H9 (cell line): ENCODE data around the gene MAPK14. TPM values are rescaled to one million over a fixed set of nuclear protein-coding genes. Genes with fewer than 3 reads are reported as not detected.

Experiments
- DNase-seq: peaks from one replicate; pipeline ENCODE4 v3.0.0-alpha.2; 2017
- H2AFZ ChIP-seq: one replicate; pipeline ENCODE4 v1.6.1; 2013; ENCODE audit warnings: mild to moderate bottlenecking, low read length, control low read depth, moderate library complexity
- H2AK5ac ChIP-seq: 2 replicates; pipeline ENCODE4 v1.6.1; 2013; ENCODE audit warnings: low read length, control low read depth, mixed read lengths; ENCODE audit not compliant: insufficient read length
- H2BK120ac ChIP-seq: one replicate; pipeline ENCODE4 v1.6.1; 2013; ENCODE audit warnings: low read depth, mild to moderate bottlenecking, low read length, control low read depth, inconsistent platforms; ENCODE audit not compliant: poor library complexity, severe bottlenecking
- H2BK12ac ChIP-seq: 2 replicates; pipeline ENCODE4 v1.6.1; 2013; ENCODE audit warnings: low read length, control low read depth, mixed read lengths, low read depth; ENCODE audit not compliant: insufficient read length
- H2BK15ac ChIP-seq: 2 replicates; pipeline ENCODE4 v1.6.1; 2013; ENCODE audit warnings: low read depth, low read length, control low read depth
- H2BK20ac ChIP-seq: one replicate; pipeline ENCODE4 v1.6.1; 2013; ENCODE audit warnings: low read depth, mild to moderate bottlenecking, low read length, control low read depth, inconsistent platforms; ENCODE audit not compliant: poor library complexity, severe bottlenecking
- H2BK5ac ChIP-seq: 2 replicates; pipeline ENCODE4 v1.6.1; 2013; ENCODE audit warnings: low read length, control low read depth, mixed read lengths; ENCODE audit not compliant: insufficient read length
- H3K14ac ChIP-seq: 2 replicates; pipeline ENCODE4 v1.6.1; 2013; ENCODE audit warnings: low read length, control low read depth; ENCODE audit not compliant: insufficient read depth
- H3K18ac ChIP-seq: 2 replicates; pipeline ENCODE4 v1.6.1; 2013; ENCODE audit warnings: low read depth, mild to moderate bottlenecking, mixed read lengths, low read length, control low read depth; ENCODE audit not compliant: insufficient read length
- H3K23ac ChIP-seq: 2 replicates; pipeline ENCODE4 v1.6.1; 2013; ENCODE audit warnings: low read length, control low read depth, mixed read lengths, low read depth; ENCODE audit not compliant: insufficient read length
- H3K23me2 ChIP-seq: 2 replicates; pipeline ENCODE4 v1.6.1; 2013; ENCODE audit warnings: low read depth, mild to moderate bottlenecking, mixed read lengths, low read length, control low read depth; ENCODE audit not compliant: insufficient read length, poor library complexity, severe bottlenecking
- H3K27ac ChIP-seq: 2 replicates; pipeline ENCODE4 v1.5.1; 2013; ENCODE audit warnings: low read length, control low read depth, mixed read lengths, low read depth; ENCODE audit not compliant: insufficient read length
- H3K27me3 ChIP-seq: 2 replicates; pipeline ENCODE4 v1.6.1; 2013; ENCODE audit warnings: low read length, control low read depth, inconsistent platforms; ENCODE audit not compliant: insufficient read depth
- H3K4ac ChIP-seq: 2 replicates; pipeline ENCODE4 v1.6.1; 2013; ENCODE audit warnings: low read depth, mild to moderate bottlenecking, control low read depth, inconsistent platforms, low read length, moderate library complexity
- H3K4me1 ChIP-seq: 2 replicates; pipeline ENCODE4 v1.6.1; 2013; ENCODE audit warnings: low read length, control low read depth, inconsistent platforms; ENCODE audit not compliant: insufficient read depth
- H3K4me2 ChIP-seq: 2 replicates; pipeline ENCODE4 v1.6.1; 2013; ENCODE audit warnings: low read length, control low read depth, mixed read lengths; ENCODE audit not compliant: insufficient read length, insufficient read depth
- H3K56ac ChIP-seq: 2 replicates; pipeline ENCODE4 v1.6.1; 2013; ENCODE audit warnings: low read depth, mild to moderate bottlenecking, mixed read lengths, low read length, control low read depth; ENCODE audit not compliant: insufficient read length
- H3K79me1 ChIP-seq: 2 replicates; pipeline ENCODE4 v1.6.1; 2013; ENCODE audit warnings: low read depth, mild to moderate bottlenecking, moderate library complexity, low read length, control low read depth, inconsistent platforms; ENCODE audit not compliant: insufficient read depth, poor library complexity, severe bottlenecking
- H3K79me2 ChIP-seq: 2 replicates; pipeline ENCODE4 v1.6.1; 2013; ENCODE audit warnings: low read length, control low read depth, inconsistent platforms; ENCODE audit not compliant: insufficient read depth
- H3K9ac ChIP-seq: 2 replicates; pipeline ENCODE4 v1.6.1; 2013; ENCODE audit warnings: low read length, control low read depth, mixed read lengths; ENCODE audit not compliant: insufficient read length; ENCODE audit errors: extremely low read depth
- H3K9me3 ChIP-seq: one replicate; pipeline ENCODE4 v1.6.1; 2013; ENCODE audit warnings: low read depth, low read length, inconsistent platforms; ENCODE audit not compliant: control insufficient read depth
- H3T11ph ChIP-seq: one replicate; pipeline ENCODE4 v1.6.1; 2013; ENCODE audit warnings: mild to moderate bottlenecking, low read length, control low read depth, inconsistent platforms
- H4K20me1 ChIP-seq: one replicate; pipeline ENCODE4 v1.6.1; 2013; ENCODE audit not compliant: control insufficient read depth, insufficient read length, insufficient read depth
- H4K5ac ChIP-seq: 2 replicates; pipeline ENCODE4 v1.6.1; 2013; ENCODE audit warnings: low read depth, mild to moderate bottlenecking, mixed read lengths, low read length, control low read depth; ENCODE audit not compliant: insufficient read length
- H4K8ac ChIP-seq: replicated peaks from 2 replicates; pipeline ENCODE4 v1.6.1; 2013; ENCODE audit warnings: low read length, control low read depth, mixed read lengths, low read depth; ENCODE audit not compliant: insufficient read length
- H4K91ac ChIP-seq: 2 replicates; pipeline ENCODE4 v1.6.1; 2013; ENCODE audit warnings: low read depth, mild to moderate bottlenecking, moderate library complexity, mixed read lengths, low read length, control low read depth; ENCODE audit not compliant: insufficient read length
- H3K27ac Mint-ChIP-seq, 3 experiments: 2 replicates in 2 of 3; 3 replicates in 1 of 3; pipeline ENCODE4 v1.8.0; 2020 to 2021; ENCODE audit warnings: mixed read lengths in 3 of 3, mild to moderate bottlenecking in 1 of 3, moderate library complexity in 1 of 3
- H3K27me3 Mint-ChIP-seq: 2 replicates; pipeline ENCODE4 v1.8.0; 2021; ENCODE audit warnings: low read depth, mild to moderate bottlenecking, moderate library complexity, mixed read lengths
- H3K36me3 Mint-ChIP-seq, 3 experiments: 2 replicates in 2 of 3; 3 replicates in 1 of 3; pipeline ENCODE4 v1.8.0; 2020 to 2021; ENCODE audit warnings: low read depth in 3 of 3, mixed read lengths in 3 of 3; ENCODE audit not compliant: insufficient read depth in 1 of 3
- H3K4me1 Mint-ChIP-seq, 2 experiments: 2 replicates each; pipeline ENCODE4 v1.8.0; 2020; ENCODE audit warnings: mixed read lengths in 2 of 2
- H3K4me3 Mint-ChIP-seq, 2 experiments: 2 replicates in 1 of 2; 3 replicates in 1 of 2; pipeline ENCODE4 v1.8.0; 2020 to 2021; ENCODE audit warnings: mild to moderate bottlenecking in 2 of 2, mixed read lengths in 2 of 2, moderate library complexity in 1 of 2
- H3K9me3 Mint-ChIP-seq, 2 experiments: 2 replicates in 1 of 2; 3 replicates in 1 of 2; pipeline ENCODE4 v1.8.0; 2020; ENCODE audit warnings: mild to moderate bottlenecking in 2 of 2, mixed read lengths in 2 of 2, moderate library complexity in 1 of 2
- WGBS: extraction: QIAGEN DNeasy Blood & Tissue Kit; methylation state at CpG from one replicate; pipeline ENCODE4 v1.1.7; 2013; ENCODE audit warnings: missing lambda C conversion rate, low lambda C conversion rate, mixed read lengths; ENCODE audit not compliant: insufficient read length; ENCODE audit errors: extremely low coverage; 5-methylcytosine and 5-hydroxymethylcytosine counted together
- total RNA-seq: library from RNA; stranded (reverse); gene quantifications from 2 replicates; pipeline ENCODE4 v1.2.1, GENCODE V29; 2021
- TF ChIP-seq, protein P1 (sequence below): fragments of 200-600 bp; sonication (generic); conservative IDR thresholded peaks from 3 replicates; pipeline ENCODE4 v1.8.0; 2021; ENCODE audit warnings: antibody characterized with exemption, mild to moderate bottlenecking

Gene MAPK14
- total RNA-seq, 1 experiment from 2014 or later: 40.5 TPM

DNA sequence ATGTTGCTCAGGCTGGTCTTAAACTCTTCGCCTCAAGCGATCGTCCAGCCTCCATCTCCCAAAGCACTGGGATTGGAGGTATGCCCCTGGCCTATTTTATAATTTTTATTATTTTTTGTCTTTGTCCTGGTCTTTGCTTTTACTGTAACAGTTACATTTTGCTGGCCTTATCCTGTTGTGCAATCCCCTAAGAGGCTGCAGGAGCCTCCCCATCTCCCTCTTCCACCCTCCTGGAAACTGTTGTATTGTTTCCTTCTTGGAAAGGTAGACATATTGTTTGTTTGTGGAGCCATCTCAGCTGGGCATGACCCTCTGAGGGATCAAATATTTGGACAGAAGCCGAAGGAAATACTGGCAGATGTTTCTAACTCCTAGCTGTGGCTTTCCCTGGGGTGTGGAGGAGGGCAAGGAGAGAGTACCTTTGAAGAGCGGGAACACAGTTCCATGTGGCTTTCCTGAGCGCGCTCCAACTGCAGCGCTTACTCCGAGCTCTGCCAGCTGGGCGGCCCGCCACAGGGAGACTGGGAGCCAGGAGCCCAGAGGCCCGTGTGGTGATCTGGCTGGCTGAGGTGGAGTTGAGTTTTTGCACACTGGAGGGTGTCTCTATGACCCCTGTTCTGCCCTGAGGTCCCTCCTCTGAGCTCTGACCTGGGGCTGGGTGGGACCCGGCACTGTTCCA lies 107.6 kb downstream of the MAPK14 start:
- no peak overlapping the region for H3T11ph ChIP-seq
- no peak overlapping the region for H3K18ac ChIP-seq
- Mint-ChIP-seq H3K4me1 (peaks cover 19 to 25% of the 10 kb centered on the region in 2 experiments), H3K36me3 (peaks cover 0 to 21% (median 3%) of the 10 kb centered on the region in 3 experiments; a peak in 4 of 7 replicates), H3K27me3 (peaks cover 1% of the 10 kb centered on the region; the same call in 1 of the 2 replicates), H3K4me3 (no peak overlapping the region), H3K9me3 (no peaks in the 10 kb centered on the region), H3K27ac (no peak overlapping the region)
- H3K23me2 ChIP-seq: peaks cover 8% of the 10 kb centered on the region
- no peak overlapping the region for H3K27ac ChIP-seq
- H2BK20ac ChIP-seq: no peak overlapping the region
- no peak overlapping the region for H3K4ac ChIP-seq
- H4K91ac ChIP-seq: no peak overlapping the region
- H3K23ac ChIP-seq: no peak overlapping the region
- no peak overlapping the region for H4K8ac ChIP-seq
- no peaks in the 10 kb centered on the region for H3K9me3 ChIP-seq
- no peaks in the 10 kb centered on the region; the same call in 1 of the 2 replicates for H3K27me3 ChIP-seq
- peaks cover 2% of the 10 kb centered on the region for H4K20me1 ChIP-seq
- no peaks in the 10 kb centered on the region for H3K79me2 ChIP-seq
- no peaks in the 10 kb centered on the region for H3K79me1 ChIP-seq
- no peak overlapping the region for H3K4me2 ChIP-seq
- H2BK15ac ChIP-seq: no peak overlapping the region
- H2BK12ac ChIP-seq: no peak overlapping the region
- H3K4me1 ChIP-seq: peaks cover 5% of the 10 kb centered on the region
- H2BK5ac ChIP-seq: no peak overlapping the region
- TF ChIP-seq, protein P1, sequence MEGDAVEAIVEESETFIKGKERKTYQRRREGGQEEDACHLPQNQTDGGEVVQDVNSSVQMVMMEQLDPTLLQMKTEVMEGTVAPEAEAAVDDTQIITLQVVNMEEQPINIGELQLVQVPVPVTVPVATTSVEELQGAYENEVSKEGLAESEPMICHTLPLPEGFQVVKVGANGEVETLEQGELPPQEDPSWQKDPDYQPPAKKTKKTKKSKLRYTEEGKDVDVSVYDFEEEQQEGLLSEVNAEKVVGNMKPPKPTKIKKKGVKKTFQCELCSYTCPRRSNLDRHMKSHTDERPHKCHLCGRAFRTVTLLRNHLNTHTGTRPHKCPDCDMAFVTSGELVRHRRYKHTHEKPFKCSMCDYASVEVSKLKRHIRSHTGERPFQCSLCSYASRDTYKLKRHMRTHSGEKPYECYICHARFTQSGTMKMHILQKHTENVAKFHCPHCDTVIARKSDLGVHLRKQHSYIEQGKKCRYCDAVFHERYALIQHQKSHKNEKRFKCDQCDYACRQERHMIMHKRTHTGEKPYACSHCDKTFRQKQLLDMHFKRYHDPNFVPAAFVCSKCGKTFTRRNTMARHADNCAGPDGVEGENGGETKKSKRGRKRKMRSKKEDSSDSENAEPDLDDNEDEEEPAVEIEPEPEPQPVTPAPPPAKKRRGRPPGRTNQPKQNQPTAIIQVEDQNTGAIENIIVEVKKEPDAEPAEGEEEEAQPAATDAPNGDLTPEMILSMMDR: no peak
- no CpG with 5 or more reads among the region's 13 CpGs for WGBS
- no peak overlapping the region for H2AFZ ChIP-seq
- no peak overlapping the region for H3K14ac ChIP-seq
- H4K5ac ChIP-seq: no peak overlapping the region
- no peak for DNase-seq
- H3K56ac ChIP-seq: no peak overlapping the region
- H2AK5ac ChIP-seq: no peak overlapping the region
- no peak overlapping the region for H3K9ac ChIP-seq
- no peak overlapping the region for H2BK120ac ChIP-seq
